Activated CD4-positive, alpha-beta memory T cell treated with anti-CD3 and anti-CD28 coated beads, Interleukin-2, amount 10 ng/mL, durations not matched to agents 7 days and 5 days (primary cell): ENCODE data around the gene RIMS4. TPM values are rescaled to one million over a fixed set of nuclear protein-coding genes. Genes with fewer than 3 reads are reported as not detected.

Experiments
- CTCF ChIA-PET: fragments of 350-600 bp; sonication (Branson Sonifier 250); formaldehyde crosslinking; loops from one replicate; lab custom pipeline; 2021; ENCODE audit warnings: antibody characterized with exemption, inconsistent platforms; lab: Charles Lee
- POLR2A ChIA-PET: fragments of 350-600 bp; sonication (Branson Sonifier 250); formaldehyde crosslinking; loops from one replicate; lab custom pipeline; 2021; ENCODE audit warnings: antibody characterized with exemption; lab: Charles Lee
- DNase-seq: peaks from one replicate; pipeline ENCODE4 v3.0.0-alpha.2; 2020
- H3K27ac Mint-ChIP-seq: one replicate; pipeline ENCODE4 v1.8.0; 2021; ENCODE audit warnings: mild to moderate bottlenecking, mixed read lengths
- H3K27me3 Mint-ChIP-seq: one replicate; pipeline ENCODE4 v1.8.0; 2021; ENCODE audit warnings: mixed read lengths
- H3K36me3 Mint-ChIP-seq: one replicate; pipeline ENCODE4 v1.8.0; 2021; ENCODE audit warnings: low read depth, mixed read lengths
- H3K4me1 Mint-ChIP-seq: one replicate; pipeline ENCODE4 v1.8.0; 2021; ENCODE audit warnings: mixed read lengths
- H3K4me3 Mint-ChIP-seq: one replicate; pipeline ENCODE4 v1.8.0; 2021; ENCODE audit warnings: mild to moderate bottlenecking, mixed read lengths
- H3K9me3 Mint-ChIP-seq: one replicate; pipeline ENCODE4 v1.8.0; 2021; ENCODE audit warnings: mixed read lengths
- total RNA-seq, 2 experiments: library from RNA; stranded (reverse); gene quantifications; one replicate each; pipeline ENCODE4 v1.2.3, GENCODE V29; 2021

RIMS4 gene
- total RNA-seq, result not detected

DNA sequence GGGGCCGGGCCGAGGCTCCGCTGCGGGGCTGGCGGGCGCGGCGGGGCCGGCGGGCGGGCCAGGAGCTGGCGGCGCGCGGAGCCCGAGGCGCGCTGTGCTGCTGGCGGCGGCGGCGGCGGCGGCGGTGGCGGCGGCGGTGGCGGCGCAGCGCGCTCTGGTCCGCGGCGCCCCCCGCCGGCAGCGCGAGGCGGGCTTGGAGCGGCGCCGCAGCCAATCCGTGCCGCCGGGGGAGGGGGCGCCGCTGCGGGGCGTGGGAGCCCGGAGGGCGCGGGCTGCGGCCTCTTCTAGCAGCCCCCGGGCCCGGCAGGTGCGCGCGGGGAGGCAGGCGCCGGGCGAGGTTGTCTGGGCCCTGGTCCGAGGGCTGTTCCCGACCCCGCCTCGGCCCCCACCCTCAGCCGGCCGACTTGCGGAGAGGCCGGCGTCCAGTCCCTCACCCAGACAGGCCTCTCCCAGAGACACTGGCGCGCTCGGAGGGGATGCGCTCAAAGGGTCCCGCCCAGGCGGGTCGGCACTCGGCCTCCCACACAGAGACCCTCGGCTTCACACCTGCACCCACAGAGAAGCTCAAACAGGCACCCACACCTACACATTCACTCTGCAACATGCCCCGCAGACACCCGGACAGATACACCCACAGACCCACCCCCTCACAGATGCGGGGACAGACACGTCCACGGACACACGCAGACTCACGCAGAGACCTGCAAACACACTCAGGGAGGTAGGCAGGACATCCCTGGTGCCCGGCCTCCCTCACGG is at the start of gene RIMS4:
Gene RIMS4 (minus strand): TSS at position 156 of the 759 bp plus-strand sequence. CDS start 275 bp downstream, outside the sequence.
- ChIA-PET POLR2A (no interaction called here), CTCF (no interaction called here)
- peaks cover 6% of the 10 kb centered on the region for H3K4me1 Mint-ChIP-seq
- no peaks in the 10 kb centered on the region for H3K9me3 Mint-ChIP-seq
- peaks cover 68% of the 10 kb centered on the region for H3K27me3 Mint-ChIP-seq
- peak within 1 kb of the TSS; percentile 29 for H3K4me3 Mint-ChIP-seq
- H3K36me3 Mint-ChIP-seq, result peaks cover 4% of the 10 kb centered on the region
- H3K27ac Mint-ChIP-seq, result no peak within 1 kb of the TSS
- DNase-seq, result no peak

DNA sequence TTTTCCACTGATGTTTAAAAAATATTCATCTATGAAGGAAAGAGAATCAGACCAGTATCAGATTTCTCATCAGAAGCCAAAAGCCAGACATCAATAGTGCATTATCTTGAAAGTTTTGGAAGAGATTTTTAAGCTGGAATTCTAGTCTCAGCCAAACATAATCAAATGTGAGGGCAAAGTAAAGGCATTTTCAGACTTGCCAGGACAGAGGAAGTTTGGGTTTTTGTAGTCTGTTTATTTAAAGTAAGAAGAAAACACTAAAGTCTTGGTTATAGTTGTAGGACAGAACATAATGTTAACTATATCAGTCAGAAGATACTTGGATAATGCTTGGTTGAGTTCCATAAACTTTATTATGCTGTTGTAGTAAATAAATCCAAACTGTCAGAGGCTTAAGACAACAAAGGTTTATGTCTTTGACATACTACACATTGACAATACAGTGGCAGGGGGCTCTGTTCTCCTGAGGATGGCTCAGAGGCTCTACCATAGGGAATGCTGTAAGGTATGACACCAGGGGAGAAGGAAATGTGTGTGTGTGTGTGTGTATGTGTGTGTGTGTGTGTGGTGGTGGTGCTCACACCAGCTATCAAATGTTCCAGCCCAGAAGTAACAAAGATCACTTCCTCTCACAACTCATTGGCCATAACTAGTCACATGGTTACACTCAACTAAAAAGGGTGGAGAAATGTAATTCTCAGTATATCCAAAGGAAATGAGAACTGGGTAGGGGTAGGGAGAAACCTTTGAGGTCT is 48.4 kb upstream of the RIMS4 start:
- peaks cover 5% of the 10 kb centered on the region for H3K27me3 Mint-ChIP-seq
- ChIA-PET POLR2A (no interaction called here), CTCF (no interaction called here)
- no peaks in the 10 kb centered on the region for H3K36me3 Mint-ChIP-seq
- no peak overlapping the region for H3K4me3 Mint-ChIP-seq
- peaks cover 10% of the 10 kb centered on the region for H3K4me1 Mint-ChIP-seq
- DNase-seq, result no peak
- H3K27ac Mint-ChIP-seq, result no peak overlapping the region
- H3K9me3 Mint-ChIP-seq, result peaks cover 10% of the 10 kb centered on the region

DNA sequence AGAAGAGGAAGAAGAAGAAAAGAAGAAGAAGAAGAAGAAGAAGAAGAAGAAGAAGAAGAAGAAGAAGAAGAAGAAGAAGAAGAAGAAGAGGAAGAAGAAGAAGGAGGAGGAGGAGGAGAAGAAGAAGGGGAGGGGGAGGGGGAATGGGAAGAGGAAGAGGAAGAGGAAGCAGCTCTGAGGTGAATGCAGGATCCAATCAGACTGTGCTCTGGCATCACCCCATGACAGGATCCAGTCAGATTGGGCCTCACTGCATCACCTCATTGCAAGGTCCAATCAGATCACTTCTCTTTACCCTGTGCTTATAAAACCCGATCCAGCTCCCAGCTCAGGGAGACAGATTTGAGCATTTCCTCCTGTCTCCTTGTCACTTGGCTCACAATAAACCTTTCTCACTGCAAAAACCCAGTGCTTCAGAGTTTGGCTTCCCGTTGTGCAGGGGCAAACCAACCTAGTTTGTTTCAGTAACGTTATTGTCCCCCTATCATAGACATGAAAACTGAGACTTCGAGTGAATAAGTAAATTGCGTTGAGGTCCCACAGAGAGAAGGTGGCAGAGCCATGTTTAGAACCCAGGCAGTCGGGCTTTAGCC is 46.6 kb upstream of the RIMS4 start:
- H3K27me3 Mint-ChIP-seq, result peaks cover 13% of the 10 kb centered on the region
- peaks cover 10% of the 10 kb centered on the region for H3K4me1 Mint-ChIP-seq
- ChIA-PET CTCF (interaction anchor here (1.1 kb wide), 1 partner anchor 45 kb away, joined by 3 read pairs; no protein-coding TSS in a partner anchor), POLR2A (no interaction called here)
- H3K4me3 Mint-ChIP-seq, result no peak overlapping the region
- no peaks in the 10 kb centered on the region for H3K36me3 Mint-ChIP-seq
- H3K9me3 Mint-ChIP-seq, result peaks cover 10% of the 10 kb centered on the region
- H3K27ac Mint-ChIP-seq, result no peak overlapping the region
- no peak for DNase-seq

DNA sequence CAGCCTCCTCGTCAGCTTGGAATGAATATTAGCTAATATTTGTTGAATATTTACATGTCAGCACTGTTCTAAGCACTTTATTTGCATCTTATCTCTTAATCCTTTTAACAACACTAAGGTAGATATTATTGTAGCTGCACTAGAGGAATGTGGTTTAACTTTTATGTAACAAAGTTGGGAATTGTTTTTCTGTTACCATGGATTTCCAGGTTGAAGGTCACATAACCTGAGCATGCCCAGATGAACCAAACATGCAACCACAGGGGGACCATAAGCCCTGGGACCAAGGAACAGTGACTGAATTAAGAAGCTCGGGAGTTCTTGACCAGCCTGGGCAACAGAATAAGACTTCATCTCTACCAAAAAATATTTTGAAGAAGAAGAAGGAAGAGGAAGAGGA is 46.1 kb upstream of the RIMS4 start:
- Mint-ChIP-seq H3K4me3 (no peak overlapping the region), H3K27me3 (peaks cover 13% of the 10 kb centered on the region), H3K9me3 (peaks cover 10% of the 10 kb centered on the region), H3K4me1 (peaks cover 10% of the 10 kb centered on the region), H3K27ac (no peak overlapping the region), H3K36me3 (no peaks in the 10 kb centered on the region)
- no peak for DNase-seq
- ChIA-PET CTCF (interaction anchor here (1.1 kb wide), 1 partner anchor 45 kb away, joined by 3 read pairs; no protein-coding TSS in a partner anchor), POLR2A (no interaction called here)

DNA sequence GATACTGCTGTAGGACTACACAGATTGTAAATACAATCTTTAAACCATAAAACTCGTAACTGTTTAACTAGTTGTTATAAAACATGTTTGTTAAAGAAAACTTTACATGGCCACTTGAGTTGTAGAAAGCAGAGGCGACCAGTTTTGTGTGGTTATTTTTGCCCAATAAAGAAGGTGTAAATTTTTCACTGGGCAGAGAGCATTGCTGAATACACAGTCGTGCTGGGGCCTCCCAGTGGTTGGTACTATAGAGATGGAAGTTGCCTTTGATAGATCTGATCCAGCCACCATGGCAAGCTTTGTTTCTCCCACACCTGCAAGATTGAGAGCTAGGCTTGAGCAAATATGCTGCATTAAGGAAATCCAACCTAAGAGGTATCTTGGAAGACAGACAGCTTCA is 41.2 kb upstream of the RIMS4 start:
- no peak for DNase-seq
- Mint-ChIP-seq H3K27ac (no peak overlapping the region), H3K36me3 (no peaks in the 10 kb centered on the region), H3K27me3 (peaks cover 16% of the 10 kb centered on the region), H3K9me3 (peaks cover 6% of the 10 kb centered on the region), H3K4me3 (no peak overlapping the region), H3K4me1 (peaks cover under 1% of the 10 kb centered on the region)
- CTCF ChIA-PET, result no interaction called here
- POLR2A ChIA-PET, result no interaction called here

DNA sequence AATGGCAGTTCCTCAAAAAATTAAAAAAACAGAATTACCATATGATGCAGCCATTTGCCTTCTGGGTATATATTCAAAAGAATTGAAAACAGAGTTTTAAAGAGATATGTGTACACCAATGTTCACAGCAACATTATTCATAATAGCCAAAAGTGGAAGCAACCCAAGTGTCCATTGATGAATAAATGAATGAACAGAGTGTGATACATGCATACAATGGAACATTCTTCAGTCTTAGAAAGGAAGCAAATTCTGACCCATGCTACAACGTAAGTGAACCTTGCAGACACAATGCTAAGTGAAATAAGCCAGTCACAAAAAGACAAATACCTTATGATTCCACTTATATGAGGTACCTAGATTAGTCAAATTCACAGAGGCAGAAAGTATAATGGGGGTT is 40.5 kb upstream of the RIMS4 start:
- POLR2A ChIA-PET, result no interaction called here
- no peak for DNase-seq
- Mint-ChIP-seq H3K27ac (no peak overlapping the region), H3K36me3 (no peaks in the 10 kb centered on the region), H3K4me1 (no peaks in the 10 kb centered on the region), H3K27me3 (peaks cover 15% of the 10 kb centered on the region), H3K9me3 (peaks cover 3% of the 10 kb centered on the region), H3K4me3 (no peak overlapping the region)
- CTCF ChIA-PET, result interaction anchor here (1.3 kb wide), 1 partner anchor 51 kb away, joined by 3 read pairs; no protein-coding TSS in a partner anchor

DNA sequence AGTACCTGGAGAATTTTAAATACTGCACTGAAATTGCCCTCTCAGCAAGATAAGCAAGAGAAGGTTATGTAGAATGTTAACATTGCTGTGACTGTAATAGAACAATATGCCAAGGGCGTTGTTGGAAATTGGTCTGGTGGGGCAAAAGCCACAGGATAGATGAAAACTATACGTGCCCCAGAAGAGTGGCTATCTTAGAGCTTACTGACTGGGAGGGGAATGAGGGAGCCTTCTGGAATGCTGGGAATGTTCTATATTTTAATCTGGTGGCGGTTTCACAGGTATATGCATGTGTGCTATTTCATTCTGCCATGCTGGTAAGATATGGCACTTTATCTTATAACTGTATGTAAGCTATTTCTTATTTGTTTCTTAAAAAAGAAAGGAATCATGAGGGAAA is 39.9 kb upstream of the RIMS4 start:
- no peak for DNase-seq
- ChIA-PET POLR2A (no interaction called here), CTCF (interaction anchor here (1.3 kb wide), 1 partner anchor 51 kb away, joined by 3 read pairs; no protein-coding TSS in a partner anchor)
- Mint-ChIP-seq H3K27ac (no peak overlapping the region), H3K4me3 (no peak overlapping the region), H3K27me3 (peaks cover 14% of the 10 kb centered on the region), H3K4me1 (no peaks in the 10 kb centered on the region), H3K9me3 (peaks cover 3% of the 10 kb centered on the region), H3K36me3 (no peaks in the 10 kb centered on the region)

DNA sequence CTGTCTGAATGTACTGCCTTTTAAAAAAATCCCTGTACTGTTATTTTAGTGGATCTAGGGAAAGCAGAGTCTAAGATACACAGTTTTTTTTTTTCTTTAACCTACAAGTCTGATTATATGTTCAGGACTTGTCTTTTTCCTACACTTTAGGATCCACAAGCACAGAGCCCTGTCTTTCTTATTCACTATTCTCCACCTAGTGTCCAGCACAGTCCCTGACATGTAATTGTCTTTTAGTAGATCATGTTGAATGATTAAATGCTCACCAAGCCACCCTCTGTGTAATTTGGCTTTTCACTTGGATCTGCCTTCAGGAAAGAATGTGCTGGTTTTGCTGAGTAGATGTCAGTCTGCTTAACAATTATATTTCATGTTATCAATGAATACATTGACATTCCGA is 39.4 kb upstream of the RIMS4 start:
- Mint-ChIP-seq H3K36me3 (no peaks in the 10 kb centered on the region), H3K9me3 (no peaks in the 10 kb centered on the region), H3K27ac (no peak overlapping the region), H3K4me1 (peaks cover 3% of the 10 kb centered on the region), H3K27me3 (peaks cover 11% of the 10 kb centered on the region), H3K4me3 (no peak overlapping the region)
- ChIA-PET CTCF (interaction anchor here (1.3 kb wide), 1 partner anchor 50 kb away, joined by 3 read pairs; no protein-coding TSS in a partner anchor), POLR2A (no interaction called here)
- no peak for DNase-seq

DNA sequence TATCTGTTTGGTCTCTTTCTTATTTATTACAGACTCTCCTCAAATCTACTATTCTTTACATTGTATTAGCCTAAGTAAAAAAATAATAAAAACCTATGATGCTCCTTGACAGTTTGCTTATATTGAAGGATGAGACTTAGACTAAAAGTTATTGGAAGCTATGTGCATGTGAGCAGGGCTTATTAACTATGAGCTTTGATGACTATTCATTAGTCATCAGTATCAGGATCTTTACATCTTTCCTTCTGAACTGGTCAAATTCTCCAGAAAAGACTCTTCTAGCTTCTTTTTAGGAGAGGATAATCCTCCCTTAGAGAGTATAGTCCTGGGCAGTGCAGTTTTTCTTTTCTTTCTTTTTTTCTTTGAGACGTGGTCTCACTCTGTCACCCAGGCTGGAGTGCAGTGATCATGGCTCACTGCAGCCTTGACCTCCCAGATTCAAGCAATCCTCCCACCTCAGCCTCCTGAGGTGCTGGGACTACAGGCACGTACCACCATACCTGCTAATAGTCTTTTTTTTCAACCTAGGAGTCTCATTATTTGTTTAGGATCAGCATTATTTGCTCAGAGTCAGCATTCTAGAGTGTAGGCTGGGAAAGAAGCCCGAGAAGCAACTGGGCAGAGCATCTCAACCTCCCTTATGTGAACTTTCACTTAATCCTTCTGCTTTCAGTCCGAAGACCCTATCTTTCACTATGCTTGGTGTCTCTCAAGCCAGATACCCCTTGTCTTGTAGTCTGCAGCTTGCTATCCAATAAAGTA is 38.1 kb upstream of the RIMS4 start:
- H3K27ac Mint-ChIP-seq, result no peak overlapping the region
- peaks cover 9% of the 10 kb centered on the region for H3K4me1 Mint-ChIP-seq
- CTCF ChIA-PET, result no interaction called here
- POLR2A ChIA-PET, result no interaction called here
- H3K27me3 Mint-ChIP-seq, result peaks cover 8% of the 10 kb centered on the region
- no peak for DNase-seq
- no peak overlapping the region for H3K4me3 Mint-ChIP-seq
- no peaks in the 10 kb centered on the region for H3K9me3 Mint-ChIP-seq
- no peaks in the 10 kb centered on the region for H3K36me3 Mint-ChIP-seq

DNA sequence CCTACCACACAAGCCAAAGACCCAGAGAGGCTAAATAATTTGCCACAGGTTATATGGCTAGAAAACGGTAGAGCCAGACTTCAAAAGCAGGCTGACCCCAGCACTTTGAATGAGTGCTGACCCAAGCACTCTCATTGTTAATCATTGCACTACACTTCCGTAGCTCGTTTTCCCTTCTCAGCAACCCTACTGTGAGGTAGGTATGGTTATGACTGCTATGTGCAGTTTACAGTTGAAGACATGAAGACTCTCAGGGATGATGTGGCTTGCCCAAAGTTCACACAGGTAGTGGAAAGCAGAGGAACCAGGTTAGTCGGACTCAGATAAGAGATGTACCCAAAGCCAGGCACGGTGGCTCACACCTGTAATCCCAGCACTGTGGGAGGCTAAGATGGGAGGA is 33.5 kb upstream of the RIMS4 start:
- DNase-seq, result no peak
- Mint-ChIP-seq H3K4me1 (peaks cover 12% of the 10 kb centered on the region), H3K9me3 (no peaks in the 10 kb centered on the region), H3K27ac (no peak overlapping the region), H3K36me3 (no peaks in the 10 kb centered on the region), H3K4me3 (no peak overlapping the region), H3K27me3 (peaks cover 21% of the 10 kb centered on the region)
- ChIA-PET POLR2A (no interaction called here), CTCF (no interaction called here)

DNA sequence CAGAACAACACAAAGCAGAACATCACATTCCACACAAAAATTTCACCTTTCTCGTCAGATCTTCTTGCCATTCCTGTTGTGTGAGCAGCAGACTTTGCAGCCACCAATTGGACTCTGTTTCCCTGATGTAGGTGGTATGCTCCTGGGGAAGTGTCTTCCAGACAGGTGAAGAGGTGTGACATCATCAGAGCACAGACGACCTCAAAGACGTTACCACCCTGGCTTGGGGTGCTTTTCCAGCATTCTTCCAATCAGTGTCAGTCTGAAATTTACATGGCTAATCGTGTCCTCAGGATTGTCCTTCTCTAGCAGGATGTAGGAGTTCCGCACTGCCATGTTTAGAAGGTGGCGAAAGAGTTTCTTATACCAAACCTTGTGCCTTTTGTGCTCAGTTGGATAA is 31.6 kb upstream of the RIMS4 start:
- Mint-ChIP-seq H3K27ac (no peak overlapping the region), H3K36me3 (no peaks in the 10 kb centered on the region), H3K4me1 (peaks cover 12% of the 10 kb centered on the region), H3K27me3 (peaks cover 21% of the 10 kb centered on the region), H3K9me3 (no peaks in the 10 kb centered on the region), H3K4me3 (no peak overlapping the region)
- DNase-seq, result no peak
- CTCF ChIA-PET, result no interaction called here
- POLR2A ChIA-PET, result no interaction called here

DNA sequence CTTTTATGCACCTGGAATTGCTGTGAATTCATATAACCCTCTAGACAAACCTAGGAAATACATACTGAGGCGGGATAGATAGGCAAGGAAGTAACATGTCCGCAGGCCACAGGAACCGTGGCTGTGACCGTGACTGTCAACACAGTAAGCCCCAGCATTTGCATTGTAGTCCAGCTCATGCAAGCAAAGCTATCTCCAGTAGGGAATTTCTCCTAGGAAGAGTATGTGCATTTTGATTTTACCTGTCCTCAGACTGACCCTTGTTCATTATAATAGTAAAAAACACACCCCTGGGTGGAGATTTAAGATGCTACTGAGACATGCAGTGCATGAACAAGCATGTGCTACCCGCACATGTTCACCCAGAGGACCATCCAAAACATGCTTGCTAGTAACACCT is 30.5 kb upstream of the RIMS4 start:
- Mint-ChIP-seq H3K36me3 (no peaks in the 10 kb centered on the region), H3K27me3 (peaks cover 21% of the 10 kb centered on the region), H3K9me3 (no peaks in the 10 kb centered on the region), H3K4me1 (peaks cover 12% of the 10 kb centered on the region), H3K4me3 (no peak overlapping the region), H3K27ac (no peak overlapping the region)
- POLR2A ChIA-PET, result no interaction called here
- CTCF ChIA-PET, result no interaction called here
- DNase-seq, result no peak
